Stimulated activated CD4-positive, alpha-beta T cell treated with anti-CD3 and anti-CD28 coated beads, Interleukin-12 subunit alpha, Interleukin-12 subunit beta, amount 100 ng/mL, for 24 hours (primary cell): ENCODE measurements around the gene SLC25A38.
"Not testable (repeated sequence)": the region's sequence is repeated elsewhere in the genome, so short reads cannot be mapped to it uniquely, and the experiment has no call there.

ENCODE experiments used
- DNase-seq, 2 experiments: peaks; one replicate each; pipeline ENCODE4 v3.0.0-alpha.2; 2020; ENCODE audit warnings: low read depth in 2 of 2

The SLC25A38 gene

DNA sequence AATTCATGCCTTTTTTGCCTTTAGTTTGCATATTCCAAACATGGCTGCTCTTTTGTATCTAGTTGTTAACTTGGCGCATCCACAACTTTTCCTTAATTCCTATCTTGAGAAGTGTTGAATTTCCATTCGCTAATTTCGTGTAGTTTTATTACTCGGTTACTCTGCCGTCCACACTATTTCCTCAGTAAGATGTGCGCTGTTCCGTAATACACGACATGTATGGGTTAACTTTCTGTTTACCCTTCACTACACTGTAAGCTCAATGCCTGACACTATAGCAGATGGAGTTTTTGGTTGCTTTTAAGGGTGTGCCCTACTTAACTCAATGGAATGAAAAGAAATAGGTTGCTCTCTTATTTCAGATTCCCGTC is 24.1 kb downstream of the SLC25A38 start:
- DNase-seq = no peak

- no peak for DNase-seq
Measured at GRCh38 chr3:39407773-39408492, 24.8 kb downstream of the SLC25A38 start.

DNA sequence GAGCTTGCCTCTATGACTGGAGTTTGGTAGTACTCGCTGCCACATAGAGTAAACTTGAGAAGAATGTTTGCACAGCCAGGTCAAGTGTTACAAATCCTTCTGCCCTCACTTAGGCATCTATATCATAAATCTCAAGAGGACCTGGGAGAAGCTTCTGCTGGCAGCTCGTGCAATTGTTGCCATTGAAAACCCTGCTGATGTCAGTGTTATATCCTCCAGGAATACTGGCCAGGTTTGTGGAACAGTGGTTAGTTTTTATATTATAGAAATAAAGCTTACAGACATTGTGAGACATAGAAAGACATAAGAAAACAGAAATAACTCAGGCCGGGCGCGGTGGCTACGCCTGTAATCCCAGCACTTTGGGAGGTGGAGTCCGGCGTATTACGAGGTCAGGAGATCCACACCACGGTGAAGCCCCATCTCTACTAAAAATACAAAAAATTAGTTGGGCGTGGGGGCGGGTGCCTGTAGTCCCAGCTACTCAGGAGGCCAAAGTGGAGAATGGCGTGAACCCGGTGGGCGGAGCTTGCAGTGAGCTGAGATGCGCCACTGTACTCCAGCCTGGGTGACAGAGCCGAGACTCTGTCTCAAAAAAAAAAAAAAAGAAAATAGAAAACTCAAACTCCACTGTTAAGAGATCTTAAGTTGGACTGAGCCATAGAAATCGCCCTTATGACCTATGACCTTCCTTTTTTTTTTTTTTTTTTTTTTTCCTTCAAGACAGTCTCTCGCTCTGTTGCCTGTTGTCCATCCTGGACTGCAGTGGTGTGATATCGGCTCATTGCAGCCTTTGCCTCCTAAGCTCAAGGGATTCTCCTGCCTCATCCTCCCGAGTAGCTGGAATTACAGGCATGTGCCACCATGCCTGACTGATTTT is 25.6 kb downstream of the SLC25A38 start:
- DNase-seq = no peak

DNA sequence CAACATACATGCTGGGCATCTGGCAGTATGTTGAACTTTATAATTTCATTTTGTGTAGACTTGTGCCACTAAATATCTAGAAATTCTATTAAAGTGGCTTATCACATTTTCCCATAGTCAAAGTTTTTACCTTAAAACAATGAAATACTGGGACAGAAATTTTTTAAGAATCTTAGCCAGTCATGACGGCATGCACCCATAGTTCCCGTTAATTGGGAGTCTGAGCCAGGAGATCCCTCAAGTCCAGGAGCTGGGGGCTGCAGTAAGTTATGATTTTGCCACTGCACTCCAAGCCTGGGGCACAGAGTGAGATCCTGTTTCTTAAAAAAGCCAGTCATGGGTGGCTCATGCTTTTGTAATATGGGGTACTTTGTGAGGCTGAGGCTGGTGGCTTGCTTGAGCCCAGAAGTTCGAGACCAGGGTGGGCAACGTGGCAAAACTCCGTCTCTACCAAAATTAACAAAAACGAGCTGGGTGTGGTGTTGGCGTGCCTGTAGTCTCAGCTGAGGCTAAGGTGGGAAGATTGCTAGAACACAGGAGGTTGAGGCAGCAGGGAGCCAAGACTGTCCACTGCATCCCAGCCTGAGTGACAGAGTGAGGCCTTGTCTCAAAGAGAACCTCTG is 26.5 kb downstream of the SLC25A38 start:
- no peak for DNase-seq

- DNase-seq = no peak
Measured at GRCh38 chr3:39410893-39411292, 27.7 kb downstream of the SLC25A38 start.

GRCh38 chr3:39412668-39413260 is 29.6 kb downstream of the SLC25A38 start:
- no peak for DNase-seq

- no peak for DNase-seq
Measured at GRCh38 chr3:39413691-39414420, 30.7 kb downstream of the SLC25A38 start.

DNA sequence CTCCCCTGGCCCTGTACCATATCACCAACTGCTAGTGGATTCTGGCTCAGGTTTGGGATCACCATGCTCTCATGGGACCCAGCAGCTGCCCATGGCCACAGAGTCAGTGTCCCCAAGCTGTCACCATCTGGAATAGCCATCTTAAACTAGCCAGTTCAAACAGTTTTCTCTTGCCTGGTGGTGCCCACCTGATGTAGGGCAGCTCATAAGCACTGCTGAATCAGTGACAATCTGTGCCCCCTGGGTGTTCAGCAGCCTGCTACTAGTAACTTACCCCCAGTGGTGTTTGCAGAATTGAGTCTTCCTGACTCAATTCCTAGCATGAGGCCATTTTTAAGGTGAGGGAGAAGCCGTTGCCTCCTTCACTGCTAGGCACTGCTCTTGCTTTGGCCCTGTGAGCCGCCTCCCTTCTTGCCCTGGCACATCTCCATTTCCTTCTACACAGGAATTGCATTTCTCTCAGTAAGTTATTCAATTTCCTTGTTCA is 31.3 kb downstream of the SLC25A38 start:
- DNase-seq = no peak

DNA sequence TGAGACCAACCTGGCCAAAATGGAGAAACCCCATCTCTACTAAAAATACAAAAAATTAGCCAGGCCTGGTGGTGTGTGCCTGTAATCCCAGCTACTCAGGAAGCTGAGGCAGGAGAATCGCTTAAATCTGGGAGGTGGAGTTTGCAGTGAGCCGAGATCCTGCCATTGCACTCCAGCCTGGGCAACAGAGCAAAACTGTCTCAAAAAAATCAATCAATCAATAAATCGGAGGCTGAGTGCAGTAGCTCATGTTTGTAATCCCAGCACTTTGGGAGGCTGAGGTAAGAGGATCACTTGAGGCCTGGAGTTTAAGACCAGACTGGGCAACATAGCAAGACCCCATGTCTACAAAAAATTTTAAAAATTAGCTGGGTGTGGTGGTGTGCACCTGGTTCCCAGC is 32.1 kb downstream of the SLC25A38 start:
- not testable (repeated sequence) for DNase-seq

DNA sequence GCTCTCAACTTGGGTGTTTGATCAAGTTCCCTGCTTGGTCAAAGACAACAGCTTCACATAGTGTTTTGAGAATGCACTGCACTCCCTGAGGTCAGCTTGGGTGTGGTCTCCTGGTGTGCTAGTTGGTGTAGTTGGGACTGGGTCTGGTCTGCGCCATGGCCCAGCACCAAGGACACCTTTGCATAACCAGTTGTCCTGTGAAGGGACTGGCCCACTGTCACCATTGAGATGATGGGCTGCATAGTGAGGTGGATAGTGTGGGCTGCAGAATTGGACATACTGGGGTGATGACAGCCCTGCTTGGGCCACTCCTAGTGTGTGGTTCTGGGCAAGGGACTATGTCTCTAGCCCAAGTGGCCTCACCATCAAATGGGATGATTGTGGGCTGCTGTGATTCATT is 32.8 kb downstream of the SLC25A38 start:
- no peak for DNase-seq

DNA sequence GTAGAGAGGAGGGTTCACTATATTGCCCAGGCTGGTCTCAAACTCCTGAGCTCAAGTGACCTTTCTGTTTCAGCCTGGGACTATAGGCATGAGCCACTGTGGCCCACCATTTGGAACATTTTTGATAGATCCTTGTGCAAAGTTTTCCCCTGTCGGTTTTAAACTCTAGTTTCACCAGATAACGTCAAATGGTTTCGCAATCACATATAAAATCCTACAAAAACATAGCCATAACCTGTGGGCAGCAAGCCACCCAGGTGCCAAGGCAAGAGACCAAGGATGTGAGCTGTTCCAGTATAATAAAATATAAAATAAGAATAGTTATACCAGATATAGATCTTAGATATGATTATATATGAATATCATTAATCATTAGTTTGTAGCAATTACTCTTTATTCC is 33.8 kb downstream of the SLC25A38 start:
- DNase-seq = not testable (repeated sequence)

- not testable (repeated sequence) for DNase-seq
Measured at GRCh38 chr3:39418556-39419225, 35.5 kb downstream of the SLC25A38 start.

DNA sequence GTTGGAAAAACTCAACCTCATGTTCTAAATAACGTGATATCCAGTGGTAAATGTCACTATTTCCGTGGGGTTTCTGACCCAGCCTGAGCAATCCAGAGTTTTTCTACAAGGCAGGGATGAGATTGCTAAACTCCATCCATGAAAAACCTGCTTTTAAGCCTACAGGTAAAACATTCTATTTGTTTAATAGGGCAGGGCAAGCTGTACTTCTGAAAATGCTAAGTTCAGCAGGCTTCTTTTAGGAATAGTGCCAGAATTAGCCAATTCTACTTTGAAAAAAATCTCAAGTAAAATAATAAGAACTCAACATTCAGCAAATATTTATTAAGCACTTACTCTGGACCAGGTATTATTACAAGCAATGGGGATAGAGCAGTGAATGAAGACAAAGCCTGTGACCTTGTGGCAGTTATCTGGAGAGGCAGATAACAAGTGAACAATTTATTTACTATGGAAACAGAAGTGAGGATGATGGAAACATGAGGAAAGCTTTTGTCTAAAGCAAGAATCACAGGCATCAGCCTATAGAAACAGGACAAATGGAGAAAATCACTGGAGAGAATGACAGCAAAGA is 36.7 kb downstream of the SLC25A38 start:
- DNase-seq = no peak

DNA sequence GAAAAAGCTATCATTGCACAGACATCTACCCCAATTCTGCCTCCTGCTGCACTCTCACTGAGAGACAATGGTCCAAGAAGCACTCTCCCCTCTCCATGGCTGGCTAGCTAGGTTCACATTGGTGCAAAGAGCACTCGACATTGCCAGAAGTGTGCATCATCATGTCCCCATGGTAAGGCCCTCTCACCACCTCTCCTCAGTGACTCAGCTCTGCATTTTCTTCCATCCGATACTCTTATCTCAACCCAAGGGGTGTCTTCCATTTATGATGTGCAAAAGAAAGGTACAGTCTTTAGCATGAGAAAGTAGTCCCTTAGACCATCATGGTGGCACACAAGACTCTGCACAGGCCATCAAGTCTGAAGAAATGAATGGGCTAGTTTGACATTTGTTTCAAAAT is 37.4 kb downstream of the SLC25A38 start:
- DNase-seq = no peak

DNA sequence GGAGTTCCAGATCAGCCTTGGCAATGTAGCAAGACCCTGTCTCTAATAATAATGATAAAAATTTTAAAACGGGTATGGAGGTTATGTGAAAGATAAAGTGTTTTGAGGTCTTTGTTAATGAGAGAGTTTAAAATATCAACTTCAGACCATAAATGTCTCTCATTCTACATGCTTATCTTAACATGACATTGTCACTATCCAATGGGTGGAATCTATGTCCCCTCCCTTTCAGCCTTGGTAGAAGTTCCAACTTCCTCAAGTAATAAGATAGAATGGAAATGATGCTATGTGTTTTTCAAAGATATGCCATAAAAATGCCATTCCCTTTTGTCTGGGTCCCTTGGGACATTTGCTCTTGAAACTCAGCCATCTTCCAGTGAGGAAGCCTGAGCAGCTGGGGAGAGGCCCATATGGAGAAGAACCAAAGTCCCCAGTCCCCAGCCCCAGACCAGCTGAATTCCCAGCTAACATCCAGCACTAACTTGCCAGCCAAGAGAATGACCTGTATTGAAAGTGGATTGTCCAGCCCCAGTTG is 40.3 kb downstream of the SLC25A38 start:
- no peak for DNase-seq

DNA sequence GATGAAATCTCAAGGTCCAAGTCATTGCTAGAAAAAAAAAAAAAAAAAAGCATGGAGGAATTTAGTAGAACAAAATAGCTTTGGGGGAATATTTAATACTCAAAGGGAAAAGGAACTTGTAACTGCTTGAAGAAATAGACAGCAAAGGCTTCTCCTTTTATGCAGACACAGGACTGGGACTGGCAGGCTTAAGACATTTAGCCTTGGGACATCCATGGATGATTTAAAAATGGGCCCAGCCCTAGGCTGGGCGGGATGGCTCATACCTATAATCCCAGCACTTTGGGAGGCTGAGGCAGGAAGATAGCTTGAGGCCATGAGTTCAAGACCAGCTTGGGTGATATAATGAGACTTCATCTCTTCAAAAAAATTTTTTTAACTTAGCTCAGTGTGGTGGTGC is 43.1 kb downstream of the SLC25A38 start:
- DNase-seq = no peak

GRCh38 chr3:39427506-39427905 is 44.3 kb downstream of the SLC25A38 start:
- DNase-seq = no peak

DNA sequence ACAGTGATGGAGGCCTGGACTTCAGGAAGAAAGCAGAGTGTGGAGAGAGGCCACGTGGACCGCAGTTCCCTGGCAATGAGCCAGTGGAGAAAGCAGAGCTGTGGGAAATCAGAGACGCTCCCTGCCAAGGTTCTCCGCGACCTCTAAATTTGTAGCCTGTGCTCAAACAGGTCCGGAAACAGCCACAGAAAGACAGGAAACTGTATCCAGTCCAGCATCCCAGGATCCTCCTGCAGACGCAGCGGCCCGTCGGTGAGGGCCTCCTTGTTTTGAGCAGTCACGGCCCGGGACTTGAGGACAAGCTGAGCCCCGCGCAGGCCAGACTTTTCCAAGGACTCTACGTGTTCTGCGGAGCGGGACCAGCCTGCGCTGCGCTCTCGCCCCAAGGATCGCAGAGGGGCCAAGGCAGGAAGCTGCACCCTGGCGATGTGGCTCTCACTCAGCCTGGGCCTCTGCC is 45.6 kb downstream of the SLC25A38 start:
- no peak for DNase-seq

GRCh38 chr3:39429466-39429865 is 46.3 kb downstream of the SLC25A38 start:
- DNase-seq = no peak

- no peak for DNase-seq
Measured at GRCh38 chr3:39432342-39432741, 49.2 kb downstream of the SLC25A38 start.
